ENCODE data around the gene TMPRSS9.

DNA sequence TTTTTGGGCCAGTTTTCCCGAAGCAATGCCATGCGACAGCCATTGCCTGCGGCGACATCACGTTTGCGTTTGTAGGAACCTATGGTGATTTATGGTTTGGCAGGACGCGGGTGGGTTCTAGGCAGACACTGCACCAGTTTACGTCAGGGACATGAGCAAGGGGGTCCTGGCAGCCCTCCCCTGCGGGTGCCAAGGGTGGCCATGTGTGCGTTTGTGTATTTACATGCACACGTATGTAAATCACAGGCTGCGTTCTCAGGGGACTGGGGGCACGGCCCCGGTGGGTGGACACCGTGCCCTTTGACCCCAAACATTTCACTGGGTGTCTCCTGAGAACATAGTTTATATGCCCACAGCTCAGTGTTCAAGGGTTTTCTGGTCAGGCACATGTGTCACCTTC is 9.4 kb upstream of the TMPRSS9 start:
- no peak for TF ChIP-seq PAX5 (IDR thresholded peaks at IDR 0.05; ENCODE audit: insufficient read depth, low read length, severe bottlenecking)
- no peak for TF ChIP-seq POLR2A (IDR thresholded peaks at IDR 0.05; ENCODE audit: low read depth, low read length)
- TF ChIP-seq POLR2AphosphoS5 (IDR thresholded peaks at IDR 0.05; ENCODE audit: low read depth, low read length): no peak
- TF ChIP-seq SPI1 (IDR thresholded peaks at IDR 0.05; ENCODE audit: low read depth, low read length): no peak
- TF ChIP-seq TAF1 (IDR thresholded peaks at IDR 0.05; ENCODE audit: low read depth, low read length): no peak
- no peak for TF ChIP-seq POU2F2 (IDR thresholded peaks at IDR 0.05; ENCODE audit: low read depth, low read length)

Measured in GM12891 (cell line).